B cell (primary cell): ENCODE results near the gene FARP1. TPM values are rescaled to one million over a fixed set of nuclear protein-coding genes. Genes with fewer than 3 reads are reported as not detected.

Experiments
- ATAC-seq: fragments of 200-7000 bp; cut with Tn5 transposase; one replicate; pipeline ENCODE4 v1.10.0; 2021; ENCODE audit warnings: low read depth, mild to moderate bottlenecking, moderate number of reproducible peaks, moderate library complexity
- CTCF ChIA-PET: fragments of 350-600 bp; sonication (Branson Sonifier 250); formaldehyde crosslinking; loops from one replicate; lab custom pipeline; 2021; ENCODE audit warnings: antibody characterized with exemption, inconsistent platforms; lab: Charles Lee
- POLR2A ChIA-PET: fragments of 350-600 bp; sonication (Branson Sonifier 250); formaldehyde crosslinking; loops from one replicate; lab custom pipeline; 2021; ENCODE audit warnings: antibody characterized with exemption; lab: Charles Lee
- DNase-seq: peaks from one replicate; pipeline ENCODE4 v3.0.0; 2013
- H2AFZ ChIP-seq: 2 replicates; pipeline ENCODE4 v1.6.1; 2012; ENCODE audit warnings: mild to moderate bottlenecking, low read depth, low read length; ENCODE audit not compliant: insufficient read depth, poor library complexity, severe bottlenecking
- H3K27ac ChIP-seq, 2 donors: 1 replicate in 1 of 2; 2 replicates in 1 of 2; pipeline ENCODE4 v1.5.1; 2012 to 2013; ENCODE audit warnings: low read length in 2 of 2, mild to moderate bottlenecking in 2 of 2, moderate library complexity in 1 of 2
- H3K27me3 ChIP-seq, 4 experiments: fragments of 200-600 bp in 1 of 4; sonication (generic) in 1 of 4; replicated peaks in 1 of 4; 1 replicate in 2 of 4; 2 replicates in 2 of 4; pipeline versions ENCODE4 v1.6.1 to v1.7.0; 2013 to 2016; ENCODE audit warnings: low read length in 3 of 4, mild to moderate bottlenecking in 2 of 4, mixed read lengths in 1 of 4, moderate library complexity in 1 of 4; ENCODE audit not compliant: insufficient read depth in 4 of 4, control insufficient read depth in 3 of 4; ENCODE audit errors: control extremely low read depth in 1 of 4
- H3K36me3 ChIP-seq, 2 experiments: replicated peaks in 1 of 2; 1 replicate in 1 of 2; 2 replicates in 1 of 2; pipeline versions ENCODE4 v1.6.1 to v1.7.1; 2013; ENCODE audit warnings: low read length in 1 of 2; ENCODE audit not compliant: insufficient read depth in 2 of 2, control insufficient read depth in 1 of 2; ENCODE audit errors: control extremely low read depth in 1 of 2, extremely low read depth in 1 of 2
- H3K4me1 ChIP-seq, 2 donors: fragments of 200-600 bp in 1 of 2; sonication (generic) in 1 of 2; 1 replicate in 1 of 2; 2 replicates in 1 of 2; pipeline versions ENCODE4 v1.5.1 to v1.6.1; 2013 to 2017; ENCODE audit warnings: low read length in 2 of 2; ENCODE audit not compliant: control insufficient read depth in 2 of 2, insufficient read depth in 2 of 2
- H3K4me2 ChIP-seq: replicated peaks from 2 replicates; pipeline ENCODE3; 2012; ENCODE audit warnings: mild to moderate bottlenecking, low read depth, low read length; ENCODE audit not compliant: poor library complexity, severe bottlenecking
- H3K4me3 ChIP-seq, 5 experiments: fragments of 200-600 bp in 1 of 5; sonication (generic) in 1 of 5; 1 replicate in 3 of 5; 2 replicates in 2 of 5; pipeline versions ENCODE4 v1.5.1 to v1.7.0; 2011 to 2016; ENCODE audit warnings: low read length in 4 of 5, mild to moderate bottlenecking in 4 of 5, low read depth in 2 of 5, control low read depth in 1 of 5, moderate library complexity in 1 of 5; ENCODE audit not compliant: insufficient read depth in 1 of 5; ENCODE audit errors: control extremely low read depth in 1 of 5, extremely low read depth in 1 of 5
- H3K79me2 ChIP-seq: fragments of 200-600 bp; sonication (generic); one replicate; pipeline ENCODE4 v1.6.0; 2016; ENCODE audit warnings: low read length; ENCODE audit not compliant: control insufficient read depth, insufficient read depth
- H3K9ac ChIP-seq: fragments of 200-600 bp; sonication (generic); 2 replicates; pipeline ENCODE4 v1.6.1; 2017; ENCODE audit warnings: mild to moderate bottlenecking, low read length, moderate library complexity
- H3K9me3 ChIP-seq, 3 donors: one replicate each; pipeline versions ENCODE4 v1.6.1 to v1.7.1; 2013; ENCODE audit warnings: low read length in 2 of 3; ENCODE audit not compliant: control insufficient read depth in 2 of 3, insufficient read depth in 1 of 3; ENCODE audit errors: control extremely low read depth in 1 of 3
- H4K20me1 ChIP-seq: 2 replicates; pipeline ENCODE4 v1.6.0; 2012; ENCODE audit warnings: mild to moderate bottlenecking, low read length; ENCODE audit not compliant: insufficient read depth, control insufficient read depth, poor library complexity, severe bottlenecking
- H3K27ac Mint-ChIP-seq: one replicate; pipeline ENCODE4 v1.8.0; 2021; ENCODE audit warnings: mixed read lengths
- H3K27me3 Mint-ChIP-seq: one replicate; pipeline ENCODE4 v1.8.0; 2021; ENCODE audit warnings: mixed read lengths
- H3K4me1 Mint-ChIP-seq: one replicate; pipeline ENCODE4 v1.8.0; 2021; ENCODE audit warnings: mixed read lengths
- H3K4me3 Mint-ChIP-seq: one replicate; pipeline ENCODE4 v1.8.0; 2021; ENCODE audit warnings: mixed read lengths
- H3K9me3 Mint-ChIP-seq: one replicate; pipeline ENCODE4 v1.8.0; 2022; ENCODE audit warnings: mixed read lengths; ENCODE audit not compliant: insufficient read depth
- EZH2 ChIP-seq: IDR thresholded peaks from 2 replicates; pipeline ENCODE4 v1.6.1; 2012; ENCODE audit warnings: borderline replicate concordance, low read depth, mild to moderate bottlenecking, moderate library complexity, low read length; ENCODE audit not compliant: insufficient read depth, poor library complexity, severe bottlenecking
- WGBS: methylation state at CpG from one replicate; pipeline ENCODE4 v1.1.5; 2013; ENCODE audit warnings: missing lambda C conversion rate; ENCODE audit not compliant: insufficient coverage; 5-methylcytosine and 5-hydroxymethylcytosine counted together
- intact Hi-C: fragments of 100-400 bp; cut with micrococcal nuclease; formaldehyde crosslinking; loops from one replicate; pipeline ENCODE4 v1.10.0; 2022
- polyA plus RNA-seq: library from polyadenylated mRNA; depleted of rRNA; stranded (reverse); fragments of >200 nt; gene quantifications from 2 replicates; pipeline ENCODE4 v1.2.3, GENCODE V29; 2012
- total RNA-seq, 2 donors: library from RNA; stranded (reverse); fragments of 120-200 nt in 1 of 2; gene quantifications; 1 replicate in 1 of 2; 2 replicates in 1 of 2; pipeline versions ENCODE4 v1.2.3 to v1.2.4, GENCODE V29; 2013 to 2022
- TF ChIP-seq, protein P1 (sequence below): fragments of 200-600 bp; IDR thresholded peaks from one replicate; pipeline ENCODE4 v1.8.0; 2022; ENCODE audit warnings: antibody characterized with exemption, mild to moderate bottlenecking

Gene FARP1
- total and polyA plus RNA-seq, 2 donors (not counting 1 experiment from before 2014, with no cell fraction given): 0.15 to 1.5 TPM

DNA sequence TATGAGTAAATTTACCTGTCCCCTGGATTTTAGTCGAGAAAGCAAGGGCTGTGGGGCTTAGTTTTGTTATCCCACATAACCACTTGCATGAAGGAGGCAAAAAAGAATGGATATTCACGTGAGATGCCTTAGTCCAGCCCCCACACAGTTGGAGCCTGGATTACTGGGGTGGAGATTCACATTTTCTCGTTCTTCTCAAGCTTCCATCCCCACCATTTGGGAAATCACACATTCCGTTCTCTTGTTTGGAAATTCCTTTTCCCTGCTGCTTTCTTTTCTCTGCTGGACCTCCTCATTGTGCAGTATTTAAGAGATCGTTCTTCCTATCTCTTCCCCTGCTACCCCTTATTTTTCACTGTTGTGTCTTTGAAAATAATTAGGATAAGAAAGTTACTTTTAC, 45.1 kb upstream of the FARP1 start:
- Histone ChIP-seq H4K20me1 (no peaks in the 10 kb centered on the region), H3K4me1 (no peaks in the 10 kb centered on the region), H3K9me3 (peaks cover 0 to 6% (median 0%) of the 10 kb centered on the region in 3 donors), H2AFZ (no peak overlapping the region), H3K27me3 (no peaks in the 10 kb centered on the region), H3K27ac (no peak overlapping the region), H3K9ac (no peak overlapping the region), H3K79me2 (no peaks in the 10 kb centered on the region), H3K4me2 (no peak overlapping the region), H3K4me3 (no peak overlapping the region), H3K36me3 (no peaks in the 10 kb centered on the region)
- Mint-ChIP-seq H3K9me3 (no peaks in the 10 kb centered on the region), H3K4me1 (no peaks in the 10 kb centered on the region), H3K27me3 (peaks cover 13% of the 10 kb centered on the region), H3K27ac (no peak overlapping the region), H3K4me3 (no peak overlapping the region)
- DNase-seq: no peak
- CTCF ChIA-PET: no interaction called here
- intact Hi-C loops: no loop called here
- 92% methylated on average over 2 of the region's 5 CpGs for WGBS
- no peak for TF ChIP-seq EZH2
- TF ChIP-seq, protein P1, sequence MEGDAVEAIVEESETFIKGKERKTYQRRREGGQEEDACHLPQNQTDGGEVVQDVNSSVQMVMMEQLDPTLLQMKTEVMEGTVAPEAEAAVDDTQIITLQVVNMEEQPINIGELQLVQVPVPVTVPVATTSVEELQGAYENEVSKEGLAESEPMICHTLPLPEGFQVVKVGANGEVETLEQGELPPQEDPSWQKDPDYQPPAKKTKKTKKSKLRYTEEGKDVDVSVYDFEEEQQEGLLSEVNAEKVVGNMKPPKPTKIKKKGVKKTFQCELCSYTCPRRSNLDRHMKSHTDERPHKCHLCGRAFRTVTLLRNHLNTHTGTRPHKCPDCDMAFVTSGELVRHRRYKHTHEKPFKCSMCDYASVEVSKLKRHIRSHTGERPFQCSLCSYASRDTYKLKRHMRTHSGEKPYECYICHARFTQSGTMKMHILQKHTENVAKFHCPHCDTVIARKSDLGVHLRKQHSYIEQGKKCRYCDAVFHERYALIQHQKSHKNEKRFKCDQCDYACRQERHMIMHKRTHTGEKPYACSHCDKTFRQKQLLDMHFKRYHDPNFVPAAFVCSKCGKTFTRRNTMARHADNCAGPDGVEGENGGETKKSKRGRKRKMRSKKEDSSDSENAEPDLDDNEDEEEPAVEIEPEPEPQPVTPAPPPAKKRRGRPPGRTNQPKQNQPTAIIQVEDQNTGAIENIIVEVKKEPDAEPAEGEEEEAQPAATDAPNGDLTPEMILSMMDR: no peak
- POLR2A ChIA-PET: no interaction called here
- ATAC-seq: no peak

DNA sequence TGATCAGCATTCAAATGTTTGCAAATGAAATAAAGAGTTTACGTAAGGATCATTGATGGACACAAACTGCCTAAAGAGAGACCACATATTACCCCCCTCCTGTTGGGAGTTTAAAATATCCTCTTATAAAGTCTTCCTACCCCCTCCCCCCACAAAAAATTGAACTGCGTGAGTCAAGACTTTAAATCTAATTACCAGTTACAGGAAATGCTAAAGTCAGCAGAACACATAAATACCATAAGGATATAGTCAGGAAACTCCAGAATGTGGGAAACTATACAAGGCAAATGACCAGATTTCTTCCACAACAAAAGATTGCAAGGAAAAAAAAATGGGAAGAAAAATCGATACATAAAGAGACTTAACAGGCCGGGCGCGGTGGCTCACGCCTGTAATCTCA, 44.4 kb upstream of the FARP1 start:
- no peak for DNase-seq
- CTCF ChIA-PET: no interaction called here
- H3K9me3 Mint-ChIP-seq: no peaks in the 10 kb centered on the region

More for the DNA sequence above, 44.4 kb upstream of the FARP1 start:
- 100% methylated on average over 1 of the region's 7 CpGs for whole genome bisulfite sequencing
- H3K27me3 ChIP-seq: no peaks in the 10 kb centered on the region
- H3K4me1 Mint-ChIP-seq: no peaks in the 10 kb centered on the region
- H2AFZ ChIP-seq: no peak overlapping the region
- H3K9ac ChIP-seq: no peak overlapping the region
- H4K20me1 ChIP-seq: no peaks in the 10 kb centered on the region
- no peaks in the 10 kb centered on the region for H3K79me2 ChIP-seq
- H3K4me1 ChIP-seq: no peaks in the 10 kb centered on the region
- no peak for ATAC-seq
- no peak overlapping the region for H3K4me3 Mint-ChIP-seq
- H3K27me3 Mint-ChIP-seq: peaks cover 13% of the 10 kb centered on the region
- H3K36me3 ChIP-seq: no peaks in the 10 kb centered on the region
- H3K4me3 ChIP-seq: no peak overlapping the region
- intact Hi-C loops: no loop called here
- H3K27ac Mint-ChIP-seq: no peak overlapping the region
- peaks cover 0 to 3% (median 0%) of the 10 kb centered on the region in 3 donors for H3K9me3 ChIP-seq
- H3K27ac ChIP-seq: no peak overlapping the region
- TF ChIP-seq EZH2: no peak
- TF ChIP-seq, protein P1: no peak
- POLR2A ChIA-PET: no interaction called here
- H3K4me2 ChIP-seq: no peak overlapping the region
